Loucy (cell line): ENCODE data around the gene KIRREL3.

ENCODE experiments used
- H2AFZ ChIP-seq: fragments of 200-600 bp; sonication (generic); 2 replicates; pipeline ENCODE4 v1.6.0; 2016; ENCODE audit warnings: antibody characterized with exemption, mild to moderate bottlenecking, low read length, moderate library complexity
- H3F3A ChIP-seq: fragments of 200-600 bp; 2 replicates; pipeline ENCODE4 v1.6.0; 2016; ENCODE audit warnings: antibody characterized with exemption, low read depth, mild to moderate bottlenecking
- H3K27me3 ChIP-seq: fragments of 200-600 bp; sonication (generic); 2 replicates; pipeline ENCODE4 v1.6.1; 2014; ENCODE audit warnings: low read length, mild to moderate bottlenecking; ENCODE audit not compliant: insufficient read depth, poor library complexity, severe bottlenecking
- H3K36me3 ChIP-seq: fragments of 200-600 bp; sonication (generic); 2 replicates; pipeline ENCODE4 v1.6.1; 2016; ENCODE audit warnings: low read length; ENCODE audit not compliant: insufficient read depth
- H3K4me1 ChIP-seq: fragments of 200-600 bp; sonication (generic); 2 replicates; pipeline ENCODE4 v1.5.1; 2014; ENCODE audit warnings: low read length, mild to moderate bottlenecking; ENCODE audit not compliant: insufficient read depth, poor library complexity, severe bottlenecking
- H3K4me2 ChIP-seq: fragments of 200-600 bp; sonication (generic); 2 replicates; pipeline ENCODE4 v1.6.0; 2014; ENCODE audit warnings: antibody characterized with exemption, low read length, low read depth, mild to moderate bottlenecking; ENCODE audit not compliant: poor library complexity, severe bottlenecking
- H3K4me3 ChIP-seq: fragments of 200-600 bp; sonication (generic); 2 replicates; pipeline ENCODE4 v1.5.1; 2014; ENCODE audit warnings: low read length, mild to moderate bottlenecking, mixed read lengths; ENCODE audit not compliant: poor library complexity, severe bottlenecking
- H3K79me2 ChIP-seq: fragments of 200-600 bp; sonication (generic); 2 replicates; pipeline ENCODE4 v1.6.1; 2014; ENCODE audit warnings: low read length; ENCODE audit not compliant: insufficient read depth
- H3K9ac ChIP-seq: fragments of 200-600 bp; sonication (generic); 2 replicates; pipeline ENCODE4 v1.6.0; 2014; ENCODE audit warnings: mild to moderate bottlenecking, low read depth, low read length, moderate library complexity; ENCODE audit not compliant: poor library complexity, severe bottlenecking
- H3K9me2 ChIP-seq: fragments of 200-600 bp; sonication (generic); replicated peaks from 2 replicates; pipeline ENCODE4 v1.6.1; 2016; ENCODE audit warnings: low read depth, low read length, mixed read lengths
- H3K9me3 ChIP-seq: fragments of 200-600 bp; sonication (generic); 2 replicates; pipeline ENCODE4 v1.6.1; 2014; ENCODE audit warnings: mild to moderate bottlenecking, antibody characterized with exemption, low read length, low read depth; ENCODE audit not compliant: insufficient read depth
- H4K20me1 ChIP-seq: fragments of 200-600 bp; sonication (generic); 2 replicates; pipeline ENCODE4 v1.6.0; 2014; ENCODE audit warnings: antibody characterized with exemption, low read length, mild to moderate bottlenecking; ENCODE audit not compliant: insufficient read depth, poor library complexity, severe bottlenecking
- CTCF ChIP-seq: fragments of 200-600 bp; sonication (generic); conservative IDR thresholded peaks from 2 replicates; pipeline ENCODE4 v1.5.1; 2014; ENCODE audit warnings: mild to moderate bottlenecking, antibody characterized with exemption, low read length
- EZH2phosphoT487 ChIP-seq: fragments of 200-600 bp; IDR thresholded peaks from 2 replicates; pipeline ENCODE4 v1.6.1; 2018; ENCODE audit warnings: antibody characterized with exemption, mild to moderate bottlenecking, moderate library complexity, borderline replicate concordance

KIRREL3 gene

GRCh38 chr11:126748100-126748791, 252.3 kb downstream of the KIRREL3 start:
- TF ChIP-seq CTCF (no peak), EZH2phosphoT487 (no peak)
- peak overlapping the region; percentile 64 for H3K4me2 ChIP-seq
- H4K20me1 ChIP-seq: no peaks in the 10 kb centered on the region
- no peaks in the 10 kb centered on the region for H3K9me3 ChIP-seq
- no peaks in the 10 kb centered on the region for H3K36me3 ChIP-seq
- peaks cover 47% of the 10 kb centered on the region for H3K4me1 ChIP-seq
- peak overlapping the region; percentile 44 for H3K9ac ChIP-seq
- 0 out of 2 replicates have a peak, but pooled peaks cover 2% of the 10 kb centered on the region for H3F3A ChIP-seq
- no peaks in the 10 kb centered on the region for H3K9me2 ChIP-seq
- no peaks in the 10 kb centered on the region for H3K27me3 ChIP-seq
- peak overlapping the region; percentile 50 for H3K4me3 ChIP-seq
- H3K79me2 ChIP-seq: no peaks in the 10 kb centered on the region
- peak overlapping the region; percentile 41 for H2AFZ ChIP-seq

GRCh38 chr11:126747315-126747714, 253.3 kb downstream of the KIRREL3 start:
- peaks cover 47% of the 10 kb centered on the region for H3K4me1 ChIP-seq
- TF ChIP-seq EZH2phosphoT487: no peak
- TF ChIP-seq CTCF: no peak
- H3K36me3 ChIP-seq: no peaks in the 10 kb centered on the region
- no peaks in the 10 kb centered on the region for H3K79me2 ChIP-seq
- H4K20me1 ChIP-seq: no peaks in the 10 kb centered on the region
- H3K4me2 ChIP-seq: peak overlapping the region; percentile 64
- H3K4me3 ChIP-seq: no peak overlapping the region
- peak overlapping the region; percentile 44 for H3K9ac ChIP-seq
- H3K27me3 ChIP-seq: no peaks in the 10 kb centered on the region
- H3K9me2 ChIP-seq: no peaks in the 10 kb centered on the region
- H3F3A ChIP-seq: 0 out of 2 replicates have a peak, but pooled peaks cover 2% of the 10 kb centered on the region
- H2AFZ ChIP-seq: no peak overlapping the region
- H3K9me3 ChIP-seq: no peaks in the 10 kb centered on the region

GRCh38 chr11:126746443-126746842, 254.1 kb downstream of the KIRREL3 start:
- 0 out of 2 replicates have a peak, but pooled peaks cover 2% of the 10 kb centered on the region for H3F3A ChIP-seq

More at GRCh38 chr11:126746443-126746842, 254.1 kb downstream of the KIRREL3 start:
- Histone ChIP-seq H3K4me2 (no peak overlapping the region), H3K4me1 (peaks cover 47% of the 10 kb centered on the region), H3K79me2 (no peaks in the 10 kb centered on the region), H4K20me1 (no peaks in the 10 kb centered on the region), H3K9me3 (no peaks in the 10 kb centered on the region), H2AFZ (no peak overlapping the region), H3K4me3 (no peak overlapping the region), H3K9ac (no peak overlapping the region), H3K36me3 (no peaks in the 10 kb centered on the region), H3K27me3 (no peaks in the 10 kb centered on the region), H3K9me2 (no peaks in the 10 kb centered on the region)
- TF ChIP-seq EZH2phosphoT487: no peak
- TF ChIP-seq CTCF: no peak
